Measurements from ENCODE around the gene ALDH3B2. TPM values are rescaled to one million over a fixed set of nuclear protein-coding genes. Genes with fewer than 3 reads are reported as not detected.
A peak's percentile ranks its signal among the peaks of the same experiment; 100 is the strongest.
"Not testable (repeated sequence)": the region's sequence is repeated elsewhere in the genome, so short reads cannot be mapped to it uniquely, and the experiment has no call there.

The ALDH3B2 gene
- total RNA-seq, 1 donor from 2014 or later: 0.67 TPM

DNA sequence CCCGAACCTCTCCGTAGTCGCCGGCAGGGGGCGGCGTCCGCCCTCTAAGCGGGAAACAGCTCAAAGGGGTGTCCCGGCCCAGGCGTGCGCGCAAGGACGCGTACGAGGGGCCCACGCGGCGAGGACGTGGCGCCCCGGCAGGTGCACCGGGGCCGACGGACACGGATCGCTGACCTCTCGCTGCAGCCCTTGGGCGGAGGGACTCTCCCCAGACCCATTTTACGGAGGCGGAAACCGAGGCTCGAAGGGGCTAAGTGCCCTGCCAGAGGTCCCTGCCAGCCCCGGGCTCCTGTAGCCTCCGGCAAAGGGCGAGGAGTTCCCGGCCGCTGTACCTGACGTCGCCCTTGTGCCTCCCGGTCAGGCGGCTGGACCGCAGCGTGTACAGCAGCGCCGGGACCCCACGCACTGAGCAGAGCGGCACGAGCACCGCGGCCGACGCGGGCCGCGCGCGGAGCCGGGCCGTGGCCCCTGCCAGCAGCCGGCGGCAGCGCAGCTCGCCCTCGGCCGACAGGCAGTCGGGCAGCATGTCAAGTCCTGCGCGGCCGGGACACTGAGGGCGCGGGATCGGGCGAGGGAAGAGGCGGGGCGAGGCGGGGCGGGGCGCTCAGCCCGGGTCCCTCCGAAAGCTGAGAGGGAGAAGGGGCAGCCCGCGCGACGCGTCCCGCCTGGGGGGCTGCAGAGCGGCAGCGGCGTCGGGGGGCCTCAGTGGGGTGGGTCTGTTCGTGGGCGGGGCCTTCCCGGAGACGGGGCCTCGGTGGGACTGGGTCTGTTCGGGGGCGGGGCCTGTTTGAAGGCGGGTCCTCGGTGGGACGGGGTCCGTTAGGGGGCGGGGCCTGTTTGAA, 44.8 kb downstream of the ALDH3B2 start, which contains the start of gene NUDT8:
Gene NUDT8 (minus strand): TSS at position 552 of the 842 bp plus-strand sequence. CDS start 26 bp downstream, at position 526.
- Mint-ChIP-seq H3K27me3 (no peaks in the 10 kb centered on the region), H3K27ac (peak within 1 kb of the TSS; percentile 96), H3K4me1 (ENCODE audit: low read depth) (peaks cover 7% of the 10 kb centered on the region), H3K9me3 (ENCODE audit: low read depth) (peaks cover 6% of the 10 kb centered on the region), H3K4me3 (ENCODE audit: low read depth) (peak within 1 kb of the TSS; percentile 78), H3K36me3 (ENCODE audit: insufficient read depth) (peaks cover 4% of the 10 kb centered on the region)
- TF ChIP-seq, protein P1, sequence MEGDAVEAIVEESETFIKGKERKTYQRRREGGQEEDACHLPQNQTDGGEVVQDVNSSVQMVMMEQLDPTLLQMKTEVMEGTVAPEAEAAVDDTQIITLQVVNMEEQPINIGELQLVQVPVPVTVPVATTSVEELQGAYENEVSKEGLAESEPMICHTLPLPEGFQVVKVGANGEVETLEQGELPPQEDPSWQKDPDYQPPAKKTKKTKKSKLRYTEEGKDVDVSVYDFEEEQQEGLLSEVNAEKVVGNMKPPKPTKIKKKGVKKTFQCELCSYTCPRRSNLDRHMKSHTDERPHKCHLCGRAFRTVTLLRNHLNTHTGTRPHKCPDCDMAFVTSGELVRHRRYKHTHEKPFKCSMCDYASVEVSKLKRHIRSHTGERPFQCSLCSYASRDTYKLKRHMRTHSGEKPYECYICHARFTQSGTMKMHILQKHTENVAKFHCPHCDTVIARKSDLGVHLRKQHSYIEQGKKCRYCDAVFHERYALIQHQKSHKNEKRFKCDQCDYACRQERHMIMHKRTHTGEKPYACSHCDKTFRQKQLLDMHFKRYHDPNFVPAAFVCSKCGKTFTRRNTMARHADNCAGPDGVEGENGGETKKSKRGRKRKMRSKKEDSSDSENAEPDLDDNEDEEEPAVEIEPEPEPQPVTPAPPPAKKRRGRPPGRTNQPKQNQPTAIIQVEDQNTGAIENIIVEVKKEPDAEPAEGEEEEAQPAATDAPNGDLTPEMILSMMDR (IDR thresholded peaks at IDR 0.05; ENCODE audit: unreplicated experiment): peak; percentile 90
- DNase-seq (ENCODE audit: low spot score, unreplicated experiment): peak; percentile 68

DNA sequence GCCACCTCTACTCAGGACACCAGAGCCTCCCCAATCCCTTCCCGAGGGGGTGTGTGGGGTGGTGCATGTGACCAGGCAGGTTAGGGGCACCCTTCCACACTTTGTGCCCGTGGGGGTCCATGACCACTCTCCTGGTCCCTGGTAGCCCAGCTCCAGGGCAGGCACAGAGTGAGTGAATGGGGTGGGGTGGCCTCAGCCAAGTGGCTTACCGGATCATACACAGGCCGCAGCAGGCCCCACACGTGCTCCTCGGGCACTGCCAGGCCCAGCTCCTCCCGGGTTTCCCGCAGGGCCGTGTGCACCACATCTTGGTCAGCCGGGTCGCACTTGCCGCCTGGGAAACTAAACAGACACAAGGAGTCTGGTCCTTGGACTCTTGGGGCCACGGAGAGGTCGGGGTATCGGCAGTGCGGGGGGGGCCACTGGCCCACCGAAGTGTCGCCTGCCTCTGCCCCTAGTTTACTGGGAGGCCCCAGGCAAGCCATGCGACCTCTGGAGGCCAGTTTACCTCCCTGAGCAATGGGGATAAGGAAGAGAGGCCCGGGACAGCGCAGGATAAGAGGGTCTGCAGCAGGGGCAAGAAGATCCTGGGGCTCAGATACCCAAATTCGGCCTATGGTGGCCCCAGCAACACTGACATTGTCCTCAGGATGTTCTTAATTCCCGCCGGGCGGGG, 45.6 kb downstream of the ALDH3B2 start:
- H3K27ac Mint-ChIP-seq: no peak overlapping the region
- H3K36me3 Mint-ChIP-seq (ENCODE audit: insufficient read depth): peaks cover 4% of the 10 kb centered on the region
- H3K4me1 Mint-ChIP-seq (ENCODE audit: low read depth): peaks cover 7% of the 10 kb centered on the region
- peak overlapping the region; percentile 57 for H3K4me3 Mint-ChIP-seq (ENCODE audit: low read depth)
- H3K9me3 Mint-ChIP-seq (ENCODE audit: low read depth): peaks cover 6% of the 10 kb centered on the region
- TF ChIP-seq, protein P1 (IDR thresholded peaks at IDR 0.05; ENCODE audit: unreplicated experiment): no peak
- H3K27me3 Mint-ChIP-seq: no peaks in the 10 kb centered on the region
- no peak for DNase-seq (ENCODE audit: low spot score, unreplicated experiment)

GRCh38 chr11:67627812-67628624, 46.4 kb downstream of the ALDH3B2 start:
- Mint-ChIP-seq H3K36me3 (ENCODE audit: insufficient read depth) (peaks cover 4% of the 10 kb centered on the region), H3K4me1 (ENCODE audit: low read depth) (peaks cover 7% of the 10 kb centered on the region), H3K4me3 (ENCODE audit: low read depth) (peak overlapping the region; percentile 9), H3K27me3 (no peaks in the 10 kb centered on the region), H3K27ac (peak overlapping the region; percentile 52), H3K9me3 (ENCODE audit: low read depth) (peaks cover 6% of the 10 kb centered on the region)
- DNase-seq (ENCODE audit: low spot score, unreplicated experiment): no peak
- TF ChIP-seq, protein P1 (IDR thresholded peaks at IDR 0.05; ENCODE audit: unreplicated experiment): no peak

- TF ChIP-seq, protein P1 (IDR thresholded peaks at IDR 0.05; ENCODE audit: unreplicated experiment): no peak
- Mint-ChIP-seq H3K9me3 (ENCODE audit: low read depth) (peaks cover 6% of the 10 kb centered on the region), H3K27ac (no peak overlapping the region), H3K27me3 (peaks cover 3% of the 10 kb centered on the region), H3K4me3 (ENCODE audit: low read depth) (no peak overlapping the region), H3K36me3 (ENCODE audit: insufficient read depth) (peaks cover 4% of the 10 kb centered on the region), H3K4me1 (ENCODE audit: low read depth) (peaks cover 7% of the 10 kb centered on the region)
- DNase-seq (ENCODE audit: low spot score, unreplicated experiment): no peak
Observed at GRCh38 chr11:67627441-67627811, 47.0 kb downstream of the ALDH3B2 start.

GRCh38 chr11:67626970-67627369, 47.5 kb downstream of the ALDH3B2 start:
- H3K27ac Mint-ChIP-seq: no peak overlapping the region
- no peak overlapping the region for H3K4me3 Mint-ChIP-seq (ENCODE audit: low read depth)
- H3K36me3 Mint-ChIP-seq (ENCODE audit: insufficient read depth): peaks cover 4% of the 10 kb centered on the region
- DNase-seq (ENCODE audit: low spot score, unreplicated experiment): no peak
- peaks cover 5% of the 10 kb centered on the region for H3K27me3 Mint-ChIP-seq
- peaks cover 6% of the 10 kb centered on the region for H3K9me3 Mint-ChIP-seq (ENCODE audit: low read depth)
- peaks cover 7% of the 10 kb centered on the region for H3K4me1 Mint-ChIP-seq (ENCODE audit: low read depth)
- TF ChIP-seq, protein P1 (IDR thresholded peaks at IDR 0.05; ENCODE audit: unreplicated experiment): no peak

DNA sequence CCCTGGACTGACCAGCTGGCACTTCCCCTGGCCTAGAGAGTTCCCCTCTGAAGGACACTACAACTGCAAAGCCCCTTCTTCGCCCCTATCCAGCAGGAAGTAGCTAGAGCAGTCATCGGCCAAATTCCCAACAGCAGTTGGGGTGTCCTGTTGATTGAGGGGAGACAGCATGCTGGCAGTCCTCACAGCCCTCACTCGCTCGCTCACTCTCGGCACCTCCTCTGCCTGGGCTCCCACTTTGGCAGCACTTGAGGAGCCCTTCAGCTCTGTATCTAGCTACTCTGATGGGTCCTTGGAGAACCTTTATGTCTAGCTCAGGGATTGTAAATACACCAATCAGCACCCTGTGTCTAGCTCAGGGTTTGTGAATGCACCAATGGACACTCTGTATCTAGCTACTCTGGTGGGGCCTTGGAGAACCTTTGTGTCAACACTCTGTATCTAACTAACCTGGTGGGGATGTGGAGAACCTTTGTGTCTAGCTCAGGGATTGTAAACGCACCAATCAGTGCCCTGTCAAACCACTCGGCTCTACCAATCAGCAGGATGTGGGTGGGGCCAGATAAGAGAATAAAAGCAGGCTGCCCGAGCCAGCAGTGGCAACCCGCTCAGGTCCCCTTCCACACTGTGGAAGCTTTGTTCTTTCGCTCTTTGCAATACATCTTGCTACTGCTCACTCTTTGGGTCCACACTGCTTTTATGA, 48.1 kb downstream of the ALDH3B2 start:
- not testable (repeated sequence) for H3K27ac Mint-ChIP-seq; H3K36me3 Mint-ChIP-seq (ENCODE audit: insufficient read depth); H3K9me3 Mint-ChIP-seq (ENCODE audit: low read depth); DNase-seq (ENCODE audit: low spot score, unreplicated experiment); H3K4me3 Mint-ChIP-seq (ENCODE audit: low read depth); H3K4me1 Mint-ChIP-seq (ENCODE audit: low read depth)
- peaks cover 12% of the 10 kb centered on the region for H3K27me3 Mint-ChIP-seq

DNA sequence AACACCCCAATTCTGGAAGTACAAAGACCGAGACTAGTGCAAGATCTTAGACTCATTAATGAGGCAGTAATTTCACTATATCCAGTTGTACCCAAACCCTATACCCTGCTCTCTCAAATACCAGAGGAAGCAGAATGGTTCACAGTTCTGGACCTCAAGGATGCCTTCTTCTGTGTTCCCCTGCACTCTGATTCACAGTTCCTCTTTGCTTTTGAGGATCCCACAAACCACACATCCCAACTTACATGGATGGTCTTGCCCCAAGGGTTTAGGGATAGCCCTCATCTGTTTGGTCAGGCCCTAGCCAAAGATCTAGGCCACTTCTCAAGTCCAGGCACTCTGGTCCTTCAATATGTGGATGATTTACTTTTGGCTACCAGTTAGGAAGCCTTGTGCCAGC, 50.6 kb downstream of the ALDH3B2 start:
- not testable (repeated sequence) for DNase-seq (ENCODE audit: low spot score, unreplicated experiment); H3K36me3 Mint-ChIP-seq (ENCODE audit: insufficient read depth); H3K4me3 Mint-ChIP-seq (ENCODE audit: low read depth); H3K27ac Mint-ChIP-seq; H3K9me3 Mint-ChIP-seq (ENCODE audit: low read depth)
- peaks cover 27% of the 10 kb centered on the region for H3K27me3 Mint-ChIP-seq
- H3K4me1 Mint-ChIP-seq (ENCODE audit: low read depth): peaks cover 17% of the 10 kb centered on the region

All from progenitor cell of endocrine pancreas (in vitro differentiated cells).